A673 (cell line): ENCODE measurements around the gene PAQR9. TPM values are rescaled to one million over a fixed set of nuclear protein-coding genes. Genes with fewer than 3 reads are reported as not detected.

Experiments used
- BruUV-seq: library from RNA; stranded (reverse); fragments of 400-500 nt; replicated peaks from 2 replicates; lab custom pipeline; 2021; lab: Mats Ljungman, UMichigan
- CTCF ChIA-PET: fragments of 300-600 bp; sonication (Branson Sonifier 250); formaldehyde crosslinking; loops from one replicate; lab custom pipeline; 2022; ENCODE audit warnings: antibody characterized with exemption; lab: Charles Lee
- POLR2A ChIA-PET: fragments of 300-600 bp; sonication (Branson Sonifier 250); formaldehyde crosslinking; loops from one replicate; lab custom pipeline; 2022; ENCODE audit warnings: antibody characterized with exemption; ENCODE audit not compliant: low non-redundant PET; lab: Charles Lee
- DNase-seq: peaks from one replicate; pipeline ENCODE4 v3.0.0-alpha.2; 2015; ENCODE audit warnings: low spot score
- H3K27ac ChIP-seq: fragments of 200-600 bp; sonication (generic); 2 replicates; pipeline ENCODE4 v1.5.1; 2016; ENCODE audit warnings: mixed run types, low read depth, mild to moderate bottlenecking, mixed read lengths, antibody characterized with exemption, low read length; ENCODE audit not compliant: poor library complexity, severe bottlenecking
- H3K27me3 ChIP-seq: fragments of 200-600 bp; sonication (generic); replicated peaks from 2 replicates; pipeline ENCODE4 v1.6.1; 2017; ENCODE audit warnings: mixed run types, low read depth, mild to moderate bottlenecking, mixed read lengths, antibody characterized with exemption, low read length; ENCODE audit not compliant: insufficient read depth, poor library complexity
- H3K36me3 ChIP-seq: fragments of 200-600 bp; sonication (generic); 2 replicates; pipeline ENCODE4 v1.6.1; 2016; ENCODE audit warnings: mixed run types, mild to moderate bottlenecking, mixed read lengths, antibody characterized with exemption, low read length; ENCODE audit not compliant: insufficient read depth, poor library complexity, severe bottlenecking
- H3K4me1 ChIP-seq: fragments of 200-600 bp; sonication (generic); 2 replicates; pipeline ENCODE4 v1.6.1; 2017; ENCODE audit warnings: mixed run types, mild to moderate bottlenecking, mixed read lengths, antibody characterized with exemption, low read length; ENCODE audit not compliant: insufficient read depth, poor library complexity, severe bottlenecking
- H3K4me3 ChIP-seq: fragments of 200-600 bp; sonication (generic); 2 replicates; pipeline ENCODE4 v1.5.1; 2016; ENCODE audit warnings: low read depth, mixed run types, mild to moderate bottlenecking, mixed read lengths, low read length; ENCODE audit not compliant: poor library complexity, severe bottlenecking
- H3K9me3 ChIP-seq: fragments of 200-600 bp; sonication (generic); 2 replicates; pipeline ENCODE4 v1.6.1; 2016; ENCODE audit warnings: mixed run types, low read depth, mild to moderate bottlenecking, mixed read lengths, antibody characterized with exemption, low read length; ENCODE audit not compliant: poor library complexity, severe bottlenecking
- CTCF ChIP-seq: fragments of 300-800, 200-600 bp; sonication (generic); conservative IDR thresholded peaks from 2 replicates; pipeline ENCODE4 v1.5.1; 2017; ENCODE audit warnings: low read depth, mild to moderate bottlenecking, antibody characterized with exemption, low read length, moderate library complexity, mixed read lengths
- EZH2 ChIP-seq: fragments of 200-600 bp; sonication (generic); IDR thresholded peaks from 2 replicates; pipeline ENCODE4 v1.6.1; 2017; ENCODE audit warnings: borderline replicate concordance, low read depth, mild to moderate bottlenecking, mixed read lengths, antibody characterized with exemption, low read length; ENCODE audit not compliant: poor library complexity, severe bottlenecking
- intact Hi-C: fragments of 100-400 bp; cut with micrococcal nuclease; formaldehyde crosslinking; loops from one replicate; pipeline ENCODE4 v1.10.0; 2022; ENCODE audit not compliant: unreplicated experiment
- total RNA-seq: library from RNA; stranded (reverse); gene quantifications from 2 replicates; pipeline ENCODE4 v1.2.3, GENCODE V29; 2021

The PAQR9 gene
- total RNA-seq, 1 experiment from 2014 or later, result 0.19 TPM

GRCh38 chr3:142987707-142988106 lies 24.2 kb upstream of the PAQR9 start:
- intact Hi-C loops, result loop anchor here (1.0 to 5.0 kb wide), 2 partner anchors 159 to 860 kb away; no protein-coding TSS in a partner anchor
- ChIA-PET CTCF (interaction anchor here (0.7 kb wide), 1 partner anchor 159 kb away, joined by 3 read pairs; no protein-coding TSS in a partner anchor), POLR2A (no interaction called here)
- H3K9me3 ChIP-seq, result no peaks in the 10 kb centered on the region
- no TSS peak for BruUV-seq
- TF ChIP-seq CTCF (no peak), EZH2 (no peak)
- no peak overlapping the region for H3K4me3 ChIP-seq
- H3K27ac ChIP-seq, result no peak overlapping the region
- H3K27me3 ChIP-seq, result no peaks in the 10 kb centered on the region
- no peaks in the 10 kb centered on the region for H3K36me3 ChIP-seq
- no peaks in the 10 kb centered on the region for H3K4me1 ChIP-seq
- no peak for DNase-seq

- H3K9me3 ChIP-seq, result no peaks in the 10 kb centered on the region
- no peak overlapping the region for H3K27ac ChIP-seq
- no peaks in the 10 kb centered on the region for H3K27me3 ChIP-seq
- H3K4me1 ChIP-seq, result no peaks in the 10 kb centered on the region
- peak; percentile 60 for DNase-seq
- no peak overlapping the region for H3K4me3 ChIP-seq
- intact Hi-C loops, result loop anchor here (1.0 to 5.0 kb wide), 2 partner anchors 159 to 860 kb away; no protein-coding TSS in a partner anchor
- no TSS peak for BruUV-seq
- H3K36me3 ChIP-seq, result no peaks in the 10 kb centered on the region
- CTCF ChIA-PET, result interaction anchor here (0.7 to 1.0 kb wide), 2 partner anchors 158 to 159 kb away, joined by 3 to 8 read pairs; no protein-coding TSS in a partner anchor
- TF ChIP-seq CTCF (peak; percentile 69), EZH2 (no peak)
- POLR2A ChIA-PET, result no interaction called here
Measured at GRCh38 chr3:142987080-142987700, 23.7 kb upstream of the PAQR9 start.

- no peaks in the 10 kb centered on the region for H3K4me1 ChIP-seq
- CTCF ChIA-PET, result interaction anchor here (1.4 kb wide), 1 partner anchor 156 kb away, joined by 5 read pairs; no protein-coding TSS in a partner anchor
- H3K27me3 ChIP-seq, result no peaks in the 10 kb centered on the region
- no peak overlapping the region for H3K4me3 ChIP-seq
- no TSS peak for BruUV-seq
- TF ChIP-seq EZH2, result no peak
- no peak for TF ChIP-seq CTCF
- no peak for DNase-seq
- H3K9me3 ChIP-seq, result no peaks in the 10 kb centered on the region
- POLR2A ChIA-PET, result no interaction called here
- intact Hi-C loops, result no loop called here
- H3K27ac ChIP-seq, result no peak overlapping the region
- no peaks in the 10 kb centered on the region for H3K36me3 ChIP-seq
Measured at GRCh38 chr3:142984255-142984654, 20.8 kb upstream of the PAQR9 start.
